Erythroblast (primary cell): ENCODE measurements around the gene ZFR.

Experiments
- GATA1 ChIP-seq: IDR thresholded peaks from 2 replicates; pipeline ENCODE4 v1.6.1; 2011; ENCODE audit warnings: low read depth, mild to moderate bottlenecking, control low read depth, low read length, moderate library complexity
- POLR2A ChIP-seq: IDR thresholded peaks from 2 replicates; pipeline ENCODE4 v1.6.1; 2011; ENCODE audit warnings: mild to moderate bottlenecking, low read length

DNA sequence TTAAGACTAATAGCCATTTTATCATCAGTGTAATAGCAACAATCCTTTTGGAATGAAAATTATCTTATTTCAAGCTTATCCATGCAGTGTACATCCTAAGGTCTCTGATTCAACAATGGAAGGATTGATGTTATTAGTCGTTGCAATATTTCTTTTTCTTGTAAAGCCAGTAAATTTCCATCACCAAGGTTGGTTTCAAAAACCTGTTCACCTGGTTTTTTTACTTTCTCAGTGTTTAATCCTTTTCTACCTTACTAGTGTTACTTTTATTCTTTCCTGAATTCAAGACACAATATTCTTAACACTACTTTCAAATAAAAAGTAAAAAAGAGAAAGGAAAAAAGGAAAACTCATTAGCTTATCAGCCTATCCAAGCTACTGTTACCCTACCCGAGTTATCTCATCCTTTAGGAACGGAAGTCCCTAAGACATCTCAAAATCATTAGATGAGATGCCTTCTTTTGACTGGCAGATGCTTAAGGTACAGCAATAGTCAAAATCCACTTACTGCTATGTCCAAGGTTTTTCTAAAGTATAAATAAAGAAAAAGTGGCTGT lies 5.4 kb downstream of the ZFR start:
- TF ChIP-seq POLR2A (no peak), GATA1 (no peak)
